ENCODE results near the gene KIAA0930. TPM values are rescaled to one million over a fixed set of nuclear protein-coding genes. Genes with fewer than 3 reads are reported as not detected.

Gene KIAA0930
- total RNA-seq, 2 donors from 2014 or later: 48.5 to 74.0 TPM

GRCh38 chr22:45242778-45243191 lies 2.1 kb upstream of the KIAA0930 start:
- intact Hi-C loops (cut with DNase I): no loop called here
- DNase-seq (ENCODE audit: low spot score): no peak

GRCh38 chr22:45240104-45240809 lies 437 bp downstream of the KIAA0930 start:
- no peak for DNase-seq (ENCODE audit: low spot score)
- intact Hi-C loops (cut with DNase I): no loop called here

GRCh38 chr22:45239681-45240051 lies 1.0 kb downstream of the KIAA0930 start:
- intact Hi-C loops (cut with DNase I): no loop called here
- no peak for DNase-seq (ENCODE audit: low spot score)

GRCh38 chr22:45238957-45239680 lies 1.6 kb downstream of the KIAA0930 start:
- intact Hi-C loops (cut with DNase I): no loop called here
- DNase-seq (ENCODE audit: low spot score): no peak

GRCh38 chr22:45238076-45238956 lies 2.4 kb downstream of the KIAA0930 start:
- no peak for DNase-seq (ENCODE audit: low spot score)
- intact Hi-C loops (cut with DNase I): no loop called here

GRCh38 chr22:45237065-45237990 lies 3.4 kb downstream of the KIAA0930 start:
- no peak for DNase-seq (ENCODE audit: low spot score)
- intact Hi-C loops (cut with DNase I): no loop called here

- intact Hi-C loops (cut with DNase I): no loop called here
- no peak for DNase-seq (ENCODE audit: low spot score)
Measured at GRCh38 chr22:45235851-45236342, 4.8 kb downstream of the KIAA0930 start.

GRCh38 chr22:45235101-45235777 lies 5.5 kb downstream of the KIAA0930 start:
- DNase-seq (ENCODE audit: low spot score): no peak
- intact Hi-C loops (cut with DNase I): no loop called here

GRCh38 chr22:45233827-45234226 lies 6.9 kb downstream of the KIAA0930 start:
- intact Hi-C loops (cut with DNase I): no loop called here
- no peak for DNase-seq (ENCODE audit: low spot score)

- intact Hi-C loops (cut with DNase I): no loop called here
- no peak for DNase-seq (ENCODE audit: low spot score)
Measured at GRCh38 chr22:45233386-45233785, 7.3 kb downstream of the KIAA0930 start.

GRCh38 chr22:45231293-45231692 lies 9.4 kb downstream of the KIAA0930 start:
- intact Hi-C loops (cut with DNase I): no loop called here
- DNase-seq (ENCODE audit: low spot score): no peak

- DNase-seq (ENCODE audit: low spot score): no peak
- intact Hi-C loops (cut with DNase I): no loop called here
Measured at GRCh38 chr22:45230026-45230721, 10.5 kb downstream of the KIAA0930 start.

- DNase-seq (ENCODE audit: low spot score): no peak
- intact Hi-C loops (cut with DNase I): no loop called here
Measured at GRCh38 chr22:45229181-45229580, 11.5 kb downstream of the KIAA0930 start.

- intact Hi-C loops (cut with DNase I): no loop called here
Measured at GRCh38 chr22:45228401-45228754, 12.3 kb downstream of the KIAA0930 start.

GRCh38 chr22:45227645-45228400 lies 12.9 kb downstream of the KIAA0930 start:
- no peak for DNase-seq (ENCODE audit: low spot score)
- intact Hi-C loops (cut with DNase I): no loop called here

More at GRCh38 chr22:45228401-45228754, 12.3 kb downstream of the KIAA0930 start:
- DNase-seq (ENCODE audit: low spot score): no peak

- DNase-seq (ENCODE audit: low spot score): no peak
- intact Hi-C loops (cut with DNase I): no loop called here
Measured at GRCh38 chr22:45226503-45227186, 14.0 kb downstream of the KIAA0930 start.
